ENCODE data around the gene TRIM46. TPM values are rescaled to one million over a fixed set of nuclear protein-coding genes. Genes with fewer than 3 reads are reported as not detected.

The TRIM46 gene
- total and polyA plus RNA-seq, 9 of the 15 experiments (the other 6 are each of a cell fraction or from before 2014, with no cell fraction given), result 0.05 to 0.60 (median 0.16) TPM; not detected in 3

DNA sequence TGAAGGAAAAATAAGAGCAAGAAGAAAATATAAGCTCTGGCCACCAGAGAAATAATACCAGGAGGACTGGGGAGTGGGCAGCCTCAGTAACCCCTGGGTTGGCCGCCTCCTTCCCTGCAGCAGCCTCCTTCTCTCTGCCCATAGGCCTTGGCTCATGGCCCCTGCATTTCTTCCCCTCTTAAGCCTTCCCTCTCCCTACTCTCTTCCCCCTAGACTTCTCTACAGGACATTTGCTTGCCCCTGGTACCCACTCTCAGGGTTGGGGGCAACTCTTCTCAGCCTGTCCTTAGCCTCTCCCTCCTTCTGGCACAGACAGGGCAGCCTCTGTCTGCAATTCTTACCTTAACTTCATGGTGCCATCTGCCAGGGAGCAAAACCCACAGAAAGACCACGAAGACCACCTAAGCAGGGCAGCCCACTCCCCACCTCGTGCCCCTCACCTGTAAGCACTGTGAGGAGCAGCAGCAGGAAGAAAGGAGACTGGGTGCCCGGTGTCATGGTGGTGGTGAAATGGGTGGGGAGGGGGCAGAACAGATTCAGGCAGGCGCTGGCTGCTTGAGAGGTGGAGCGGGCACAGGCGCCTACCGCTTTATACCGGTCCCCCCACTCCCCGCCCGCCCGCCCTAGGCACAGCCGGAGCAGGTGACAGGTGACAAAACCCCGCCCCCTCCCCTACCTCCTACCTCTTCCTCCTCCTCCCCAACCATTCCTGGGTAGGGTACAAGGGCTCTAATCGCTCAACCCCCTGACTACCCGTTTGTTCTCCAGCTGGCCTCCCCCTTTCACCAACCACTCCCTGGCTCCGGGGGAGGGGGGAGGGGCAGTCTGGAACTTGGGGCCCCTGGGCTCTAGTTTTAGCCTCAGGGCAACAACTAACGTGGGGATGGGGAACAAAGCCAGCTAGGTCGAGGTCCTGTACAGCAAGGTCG is 19.0 kb downstream of the TRIM46 start (continued):
- TF ChIP-seq, protein P1, sequence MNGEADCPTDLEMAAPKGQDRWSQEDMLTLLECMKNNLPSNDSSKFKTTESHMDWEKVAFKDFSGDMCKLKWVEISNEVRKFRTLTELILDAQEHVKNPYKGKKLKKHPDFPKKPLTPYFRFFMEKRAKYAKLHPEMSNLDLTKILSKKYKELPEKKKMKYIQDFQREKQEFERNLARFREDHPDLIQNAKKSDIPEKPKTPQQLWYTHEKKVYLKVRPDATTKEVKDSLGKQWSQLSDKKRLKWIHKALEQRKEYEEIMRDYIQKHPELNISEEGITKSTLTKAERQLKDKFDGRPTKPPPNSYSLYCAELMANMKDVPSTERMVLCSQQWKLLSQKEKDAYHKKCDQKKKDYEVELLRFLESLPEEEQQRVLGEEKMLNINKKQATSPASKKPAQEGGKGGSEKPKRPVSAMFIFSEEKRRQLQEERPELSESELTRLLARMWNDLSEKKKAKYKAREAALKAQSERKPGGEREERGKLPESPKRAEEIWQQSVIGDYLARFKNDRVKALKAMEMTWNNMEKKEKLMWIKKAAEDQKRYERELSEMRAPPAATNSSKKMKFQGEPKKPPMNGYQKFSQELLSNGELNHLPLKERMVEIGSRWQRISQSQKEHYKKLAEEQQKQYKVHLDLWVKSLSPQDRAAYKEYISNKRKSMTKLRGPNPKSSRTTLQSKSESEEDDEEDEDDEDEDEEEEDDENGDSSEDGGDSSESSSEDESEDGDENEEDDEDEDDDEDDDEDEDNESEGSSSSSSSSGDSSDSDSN (IDR thresholded peaks at IDR 0.05; ENCODE audit: borderline replicate concordance in 1 of 2, low read depth in 2 of 2, low read length in 2 of 2), result no peak
- no peak for TF ChIP-seq FOXK2 (conservative IDR thresholded peaks at IDR 0.05 in 1 of 2, IDR thresholded peaks at IDR 0.05 in 1 of 2; ENCODE audit: low read depth in 2 of 2)
- TF ChIP-seq ZNF589 (CRISPR knock-in tag; IDR thresholded peaks at IDR 0.05; ENCODE audit: low read depth), result peak; percentile 76; the same call in 1 of the 2 replicates
- peak; percentile 33; the same call in 1 of the 2 replicates for TF ChIP-seq MYNN (IDR thresholded peaks at IDR 0.05)
- TF ChIP-seq MYNN (CRISPR knock-in tag; IDR thresholded peaks at IDR 0.05), result no peak
- TF ChIP-seq, protein P2, sequence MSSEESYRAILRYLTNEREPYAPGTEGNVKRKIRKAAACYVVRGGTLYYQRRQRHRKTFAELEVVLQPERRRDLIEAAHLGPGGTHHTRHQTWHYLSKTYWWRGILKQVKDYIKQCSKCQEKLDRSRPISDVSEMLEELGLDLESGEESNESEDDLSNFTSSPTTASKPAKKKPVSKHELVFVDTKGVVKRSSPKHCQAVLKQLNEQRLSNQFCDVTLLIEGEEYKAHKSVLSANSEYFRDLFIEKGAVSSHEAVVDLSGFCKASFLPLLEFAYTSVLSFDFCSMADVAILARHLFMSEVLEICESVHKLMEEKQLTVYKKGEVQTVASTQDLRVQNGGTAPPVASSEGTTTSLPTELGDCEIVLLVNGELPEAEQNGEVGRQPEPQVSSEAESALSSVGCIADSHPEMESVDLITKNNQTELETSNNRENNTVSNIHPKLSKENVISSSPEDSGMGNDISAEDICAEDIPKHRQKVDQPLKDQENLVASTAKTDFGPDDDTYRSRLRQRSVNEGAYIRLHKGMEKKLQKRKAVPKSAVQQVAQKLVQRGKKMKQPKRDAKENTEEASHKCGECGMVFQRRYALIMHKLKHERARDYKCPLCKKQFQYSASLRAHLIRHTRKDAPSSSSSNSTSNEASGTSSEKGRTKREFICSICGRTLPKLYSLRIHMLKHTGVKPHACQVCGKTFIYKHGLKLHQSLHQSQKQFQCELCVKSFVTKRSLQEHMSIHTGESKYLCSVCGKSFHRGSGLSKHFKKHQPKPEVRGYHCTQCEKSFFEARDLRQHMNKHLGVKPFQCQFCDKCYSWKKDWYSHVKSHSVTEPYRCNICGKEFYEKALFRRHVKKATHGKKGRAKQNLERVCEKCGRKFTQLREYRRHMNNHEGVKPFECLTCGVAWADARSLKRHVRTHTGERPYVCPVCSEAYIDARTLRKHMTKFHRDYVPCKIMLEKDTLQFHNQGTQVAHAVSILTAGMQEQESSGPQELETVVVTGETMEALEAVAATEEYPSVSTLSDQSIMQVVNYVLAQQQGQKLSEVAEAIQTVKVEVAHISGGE (CRISPR knock-in tag; IDR thresholded peaks at IDR 0.05), result peak in 1 of 3 experiments; percentile 40; a peak in 1 of 6 replicates
- no peak for TF ChIP-seq ZNF253 (CRISPR knock-in tag; conservative IDR thresholded peaks at IDR 0.05)
- TF ChIP-seq, protein P3, sequence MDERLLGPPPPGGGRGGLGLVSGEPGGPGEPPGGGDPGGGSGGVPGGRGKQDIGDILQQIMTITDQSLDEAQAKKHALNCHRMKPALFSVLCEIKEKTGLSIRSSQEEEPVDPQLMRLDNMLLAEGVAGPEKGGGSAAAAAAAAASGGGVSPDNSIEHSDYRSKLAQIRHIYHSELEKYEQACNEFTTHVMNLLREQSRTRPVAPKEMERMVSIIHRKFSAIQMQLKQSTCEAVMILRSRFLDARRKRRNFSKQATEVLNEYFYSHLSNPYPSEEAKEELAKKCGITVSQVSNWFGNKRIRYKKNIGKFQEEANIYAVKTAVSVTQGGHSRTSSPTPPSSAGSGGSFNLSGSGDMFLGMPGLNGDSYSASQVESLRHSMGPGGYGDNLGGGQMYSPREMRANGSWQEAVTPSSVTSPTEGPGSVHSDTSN (CRISPR knock-in tag; IDR thresholded peaks at IDR 0.05; ENCODE audit: low read depth), result no peak
- TF ChIP-seq, protein P3 (tag; conservative IDR thresholded peaks at IDR 0.05; ENCODE audit: low read depth), result no peak
- TF ChIP-seq, protein P4, sequence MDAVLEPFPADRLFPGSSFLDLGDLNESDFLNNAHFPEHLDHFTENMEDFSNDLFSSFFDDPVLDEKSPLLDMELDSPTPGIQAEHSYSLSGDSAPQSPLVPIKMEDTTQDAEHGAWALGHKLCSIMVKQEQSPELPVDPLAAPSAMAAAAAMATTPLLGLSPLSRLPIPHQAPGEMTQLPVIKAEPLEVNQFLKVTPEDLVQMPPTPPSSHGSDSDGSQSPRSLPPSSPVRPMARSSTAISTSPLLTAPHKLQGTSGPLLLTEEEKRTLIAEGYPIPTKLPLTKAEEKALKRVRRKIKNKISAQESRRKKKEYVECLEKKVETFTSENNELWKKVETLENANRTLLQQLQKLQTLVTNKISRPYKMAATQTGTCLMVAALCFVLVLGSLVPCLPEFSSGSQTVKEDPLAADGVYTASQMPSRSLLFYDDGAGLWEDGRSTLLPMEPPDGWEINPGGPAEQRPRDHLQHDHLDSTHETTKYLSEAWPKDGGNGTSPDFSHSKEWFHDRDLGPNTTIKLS (IDR thresholded peaks at IDR 0.05; ENCODE audit: borderline replicate concordance, low read depth), result peak; percentile 51; the same call in 1 of the 2 replicates
- no peak for TF ChIP-seq ASH1L (IDR thresholded peaks at IDR 0.05; ENCODE audit: borderline replicate concordance, low read depth, partially characterized antibody)
